Loucy (cell line): ENCODE data around the gene TMEM259.

Experiments
- H2AFZ ChIP-seq: fragments of 200-600 bp; sonication (generic); 2 replicates; pipeline ENCODE4 v1.6.0; 2016; ENCODE audit warnings: antibody characterized with exemption, mild to moderate bottlenecking, low read length, moderate library complexity
- H3F3A ChIP-seq: fragments of 200-600 bp; 2 replicates; pipeline ENCODE4 v1.6.0; 2016; ENCODE audit warnings: antibody characterized with exemption, low read depth, mild to moderate bottlenecking
- H3K27me3 ChIP-seq: fragments of 200-600 bp; sonication (generic); 2 replicates; pipeline ENCODE4 v1.6.1; 2014; ENCODE audit warnings: low read length, mild to moderate bottlenecking; ENCODE audit not compliant: insufficient read depth, poor library complexity, severe bottlenecking
- H3K36me3 ChIP-seq: fragments of 200-600 bp; sonication (generic); 2 replicates; pipeline ENCODE4 v1.6.1; 2016; ENCODE audit warnings: low read length; ENCODE audit not compliant: insufficient read depth
- H3K4me1 ChIP-seq: fragments of 200-600 bp; sonication (generic); 2 replicates; pipeline ENCODE4 v1.5.1; 2014; ENCODE audit warnings: low read length, mild to moderate bottlenecking; ENCODE audit not compliant: insufficient read depth, poor library complexity, severe bottlenecking
- H3K4me2 ChIP-seq: fragments of 200-600 bp; sonication (generic); 2 replicates; pipeline ENCODE4 v1.6.0; 2014; ENCODE audit warnings: antibody characterized with exemption, low read length, low read depth, mild to moderate bottlenecking; ENCODE audit not compliant: poor library complexity, severe bottlenecking
- H3K4me3 ChIP-seq: fragments of 200-600 bp; sonication (generic); 2 replicates; pipeline ENCODE4 v1.5.1; 2014; ENCODE audit warnings: low read length, mild to moderate bottlenecking, mixed read lengths; ENCODE audit not compliant: poor library complexity, severe bottlenecking
- H3K79me2 ChIP-seq: fragments of 200-600 bp; sonication (generic); 2 replicates; pipeline ENCODE4 v1.6.1; 2014; ENCODE audit warnings: low read length; ENCODE audit not compliant: insufficient read depth
- H3K9ac ChIP-seq: fragments of 200-600 bp; sonication (generic); 2 replicates; pipeline ENCODE4 v1.6.0; 2014; ENCODE audit warnings: mild to moderate bottlenecking, low read depth, low read length, moderate library complexity; ENCODE audit not compliant: poor library complexity, severe bottlenecking
- H3K9me2 ChIP-seq: fragments of 200-600 bp; sonication (generic); replicated peaks from 2 replicates; pipeline ENCODE4 v1.6.1; 2016; ENCODE audit warnings: low read depth, low read length, mixed read lengths
- H3K9me3 ChIP-seq: fragments of 200-600 bp; sonication (generic); 2 replicates; pipeline ENCODE4 v1.6.1; 2014; ENCODE audit warnings: mild to moderate bottlenecking, antibody characterized with exemption, low read length, low read depth; ENCODE audit not compliant: insufficient read depth
- H4K20me1 ChIP-seq: fragments of 200-600 bp; sonication (generic); 2 replicates; pipeline ENCODE4 v1.6.0; 2014; ENCODE audit warnings: antibody characterized with exemption, low read length, mild to moderate bottlenecking; ENCODE audit not compliant: insufficient read depth, poor library complexity, severe bottlenecking
- CTCF ChIP-seq: fragments of 200-600 bp; sonication (generic); conservative IDR thresholded peaks from 2 replicates; pipeline ENCODE4 v1.5.1; 2014; ENCODE audit warnings: mild to moderate bottlenecking, antibody characterized with exemption, low read length
- EZH2phosphoT487 ChIP-seq: fragments of 200-600 bp; IDR thresholded peaks from 2 replicates; pipeline ENCODE4 v1.6.1; 2018; ENCODE audit warnings: antibody characterized with exemption, mild to moderate bottlenecking, moderate library complexity, borderline replicate concordance

TMEM259 gene

DNA sequence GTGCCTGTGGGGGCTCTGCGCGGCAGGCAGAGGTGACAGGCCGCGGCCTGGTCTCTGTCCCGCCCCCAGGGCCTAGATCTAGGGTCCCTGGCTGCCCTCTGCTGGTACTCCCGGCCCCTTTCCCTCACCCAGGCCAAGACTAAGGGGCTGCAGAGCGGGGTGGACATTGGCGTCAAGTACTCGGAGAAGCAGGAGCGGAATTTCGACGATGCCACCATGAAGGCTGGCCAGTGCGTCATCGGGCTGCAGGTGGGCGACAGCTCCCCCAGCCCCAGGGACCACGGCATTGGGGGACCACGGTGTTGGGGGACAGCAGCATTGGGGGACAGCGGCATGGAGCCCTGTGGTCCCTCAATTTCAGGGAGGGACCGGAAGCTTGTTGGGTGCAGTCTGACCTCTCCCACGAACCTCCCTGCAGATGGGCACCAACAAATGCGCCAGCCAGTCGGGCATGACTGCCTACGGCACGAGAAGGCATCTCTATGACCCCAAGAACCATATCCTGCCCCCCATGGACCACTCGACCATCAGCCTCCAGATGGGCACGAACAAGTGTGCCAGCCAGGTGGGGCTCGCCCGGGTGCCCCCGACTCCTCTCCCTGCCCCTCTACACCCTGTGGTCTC lies 15.2 kb upstream of the TMEM259 start:
- no peaks in the 10 kb centered on the region for H3K9me2 ChIP-seq
- peaks cover 10% of the 10 kb centered on the region for H3F3A ChIP-seq
- H3K4me2 ChIP-seq, result no peak overlapping the region
- peaks cover 36% of the 10 kb centered on the region for H3K4me1 ChIP-seq
- H2AFZ ChIP-seq, result no peak overlapping the region
- peaks cover 26% of the 10 kb centered on the region; the same call in 1 of the 2 replicates for H3K36me3 ChIP-seq
- H3K4me3 ChIP-seq, result no peak overlapping the region
- peaks cover 18% of the 10 kb centered on the region for H3K79me2 ChIP-seq
- H3K9me3 ChIP-seq, result no peaks in the 10 kb centered on the region
- H4K20me1 ChIP-seq, result peaks cover 19% of the 10 kb centered on the region
- no peaks in the 10 kb centered on the region for H3K27me3 ChIP-seq
- TF ChIP-seq CTCF (peak; percentile 24; the same call in 1 of the 2 replicates), EZH2phosphoT487 (no peak)
- H3K9ac ChIP-seq, result no peak overlapping the region

- Histone ChIP-seq H3K27me3 (no peaks in the 10 kb centered on the region), H4K20me1 (peaks cover 52% of the 10 kb centered on the region), H3K4me2 (no peak overlapping the region), H3K79me2 (peaks cover 55% of the 10 kb centered on the region), H3K9me3 (no peaks in the 10 kb centered on the region), H3K4me3 (no peak overlapping the region), H2AFZ (no peak overlapping the region), H3K4me1 (peaks cover 9% of the 10 kb centered on the region), H3K9me2 (no peaks in the 10 kb centered on the region), H3K9ac (no peak overlapping the region), H3F3A (peaks cover under 1% of the 10 kb centered on the region; the same call in 1 of the 2 replicates), H3K36me3 (peaks cover 35% of the 10 kb centered on the region; the same call in 1 of the 2 replicates)
- TF ChIP-seq CTCF, result no peak
- TF ChIP-seq EZH2phosphoT487, result no peak
Measured at GRCh38 chr19:1032264-1032867, 11.4 kb upstream of the TMEM259 start.

DNA sequence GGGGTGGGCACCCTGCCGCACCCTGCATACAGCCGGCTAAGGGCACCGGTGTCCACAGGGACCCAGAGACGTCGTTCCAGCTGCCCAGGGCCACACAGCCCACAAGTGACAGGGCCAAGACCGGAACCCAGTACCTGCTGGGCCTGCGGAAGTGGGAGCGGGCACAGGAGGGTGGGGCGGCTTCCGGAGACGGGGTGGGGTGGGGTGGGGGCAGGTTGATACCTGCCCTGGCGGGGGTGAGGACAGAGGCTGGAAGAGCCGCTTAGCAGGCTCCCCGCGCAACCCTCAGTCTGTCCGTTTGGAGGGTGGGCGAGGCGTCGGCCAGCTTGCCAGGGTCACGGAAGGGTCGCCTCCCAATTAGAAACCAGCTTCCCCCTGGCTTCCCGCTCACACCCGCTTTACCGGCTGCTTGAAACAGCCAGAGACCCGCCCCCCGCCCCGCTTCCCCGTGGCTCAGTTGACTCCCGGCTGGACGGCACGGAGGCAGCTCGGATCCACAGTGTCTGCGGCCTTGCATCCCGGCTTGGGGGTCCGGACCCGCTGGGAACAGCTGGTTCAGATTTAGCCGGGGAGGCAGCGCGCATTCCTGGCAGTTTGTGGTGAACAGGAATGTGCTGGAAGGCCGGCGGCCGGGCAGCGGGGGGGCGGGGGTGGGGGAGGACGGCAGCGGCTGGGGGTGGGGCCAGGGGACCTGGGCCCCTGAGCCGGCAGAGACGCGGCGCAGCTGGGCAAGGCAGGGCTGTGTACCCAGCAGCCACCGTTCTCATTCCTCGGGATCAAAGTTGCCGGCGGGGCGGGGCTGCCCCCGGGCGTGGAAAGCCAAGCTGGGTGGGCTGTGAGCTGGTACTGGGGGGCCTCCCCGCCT lies 7.4 kb upstream of the TMEM259 start:
- H3K9ac ChIP-seq, result peak overlapping the region; percentile 92
- peak overlapping the region; percentile 86 for H3K4me2 ChIP-seq
- H3K4me3 ChIP-seq, result peak overlapping the region; percentile 98
- H3K9me3 ChIP-seq, result no peaks in the 10 kb centered on the region
- H4K20me1 ChIP-seq, result peaks cover 52% of the 10 kb centered on the region
- TF ChIP-seq CTCF (no peak), EZH2phosphoT487 (no peak)
- H3K4me1 ChIP-seq, result peaks cover 8% of the 10 kb centered on the region
- peaks cover 12% of the 10 kb centered on the region; the same call in 1 of the 2 replicates for H3F3A ChIP-seq
- no peaks in the 10 kb centered on the region for H3K9me2 ChIP-seq
- peak overlapping the region; percentile 77 for H2AFZ ChIP-seq
- peaks cover 63% of the 10 kb centered on the region for H3K79me2 ChIP-seq
- peaks cover 26% of the 10 kb centered on the region; the same call in 1 of the 2 replicates for H3K36me3 ChIP-seq
- H3K27me3 ChIP-seq, result no peaks in the 10 kb centered on the region
